Astrocyte of the spinal cord (primary cell): ENCODE measurements around the gene TEAD2.

ENCODE experiments used
- DNase-seq: peaks from one replicate; pipeline ENCODE4 v3.0.0; 2011; ENCODE audit warnings: low read depth, low spot score
- H3K4me3 ChIP-seq: 2 replicates; pipeline ENCODE4 v1.5.1; 2011; ENCODE audit warnings: low read depth, mild to moderate bottlenecking, low read length, moderate library complexity
- in situ Hi-C: cut with HindIII; loops from 2 replicates; pipeline ENCODE4 v1.10.0; 2017; ENCODE audit warnings: low sequenced_read_pairs
- TF ChIP-seq, protein P1 (sequence below): IDR thresholded peaks from 2 replicates; pipeline ENCODE4 v1.5.1; 2012; ENCODE audit warnings: low read depth, mild to moderate bottlenecking, low read length, inconsistent platforms

Gene TEAD2

DNA sequence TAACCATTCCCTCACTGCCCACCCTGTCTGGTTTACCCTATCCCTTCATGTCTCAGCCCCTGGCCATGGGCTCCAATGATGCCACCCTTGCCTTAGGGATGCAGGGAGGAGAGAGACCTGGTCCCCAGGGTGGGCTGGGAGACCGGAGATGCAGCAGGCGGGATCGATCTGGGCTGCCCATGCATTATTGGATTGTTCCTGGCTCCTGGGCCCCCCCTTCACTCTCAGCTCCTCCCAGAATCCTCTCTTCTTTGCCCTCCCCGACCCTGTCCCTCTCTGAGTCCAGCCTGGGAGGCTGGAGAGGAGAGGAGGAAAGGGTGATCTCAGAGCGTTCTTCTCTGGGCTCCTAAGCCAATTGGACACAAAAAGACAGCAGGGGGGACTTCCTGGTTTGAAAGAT, 31.7 kb upstream of the TEAD2 start:
- TF ChIP-seq, protein P1, sequence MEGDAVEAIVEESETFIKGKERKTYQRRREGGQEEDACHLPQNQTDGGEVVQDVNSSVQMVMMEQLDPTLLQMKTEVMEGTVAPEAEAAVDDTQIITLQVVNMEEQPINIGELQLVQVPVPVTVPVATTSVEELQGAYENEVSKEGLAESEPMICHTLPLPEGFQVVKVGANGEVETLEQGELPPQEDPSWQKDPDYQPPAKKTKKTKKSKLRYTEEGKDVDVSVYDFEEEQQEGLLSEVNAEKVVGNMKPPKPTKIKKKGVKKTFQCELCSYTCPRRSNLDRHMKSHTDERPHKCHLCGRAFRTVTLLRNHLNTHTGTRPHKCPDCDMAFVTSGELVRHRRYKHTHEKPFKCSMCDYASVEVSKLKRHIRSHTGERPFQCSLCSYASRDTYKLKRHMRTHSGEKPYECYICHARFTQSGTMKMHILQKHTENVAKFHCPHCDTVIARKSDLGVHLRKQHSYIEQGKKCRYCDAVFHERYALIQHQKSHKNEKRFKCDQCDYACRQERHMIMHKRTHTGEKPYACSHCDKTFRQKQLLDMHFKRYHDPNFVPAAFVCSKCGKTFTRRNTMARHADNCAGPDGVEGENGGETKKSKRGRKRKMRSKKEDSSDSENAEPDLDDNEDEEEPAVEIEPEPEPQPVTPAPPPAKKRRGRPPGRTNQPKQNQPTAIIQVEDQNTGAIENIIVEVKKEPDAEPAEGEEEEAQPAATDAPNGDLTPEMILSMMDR: no peak
- in situ Hi-C loops: no loop called here

DNA sequence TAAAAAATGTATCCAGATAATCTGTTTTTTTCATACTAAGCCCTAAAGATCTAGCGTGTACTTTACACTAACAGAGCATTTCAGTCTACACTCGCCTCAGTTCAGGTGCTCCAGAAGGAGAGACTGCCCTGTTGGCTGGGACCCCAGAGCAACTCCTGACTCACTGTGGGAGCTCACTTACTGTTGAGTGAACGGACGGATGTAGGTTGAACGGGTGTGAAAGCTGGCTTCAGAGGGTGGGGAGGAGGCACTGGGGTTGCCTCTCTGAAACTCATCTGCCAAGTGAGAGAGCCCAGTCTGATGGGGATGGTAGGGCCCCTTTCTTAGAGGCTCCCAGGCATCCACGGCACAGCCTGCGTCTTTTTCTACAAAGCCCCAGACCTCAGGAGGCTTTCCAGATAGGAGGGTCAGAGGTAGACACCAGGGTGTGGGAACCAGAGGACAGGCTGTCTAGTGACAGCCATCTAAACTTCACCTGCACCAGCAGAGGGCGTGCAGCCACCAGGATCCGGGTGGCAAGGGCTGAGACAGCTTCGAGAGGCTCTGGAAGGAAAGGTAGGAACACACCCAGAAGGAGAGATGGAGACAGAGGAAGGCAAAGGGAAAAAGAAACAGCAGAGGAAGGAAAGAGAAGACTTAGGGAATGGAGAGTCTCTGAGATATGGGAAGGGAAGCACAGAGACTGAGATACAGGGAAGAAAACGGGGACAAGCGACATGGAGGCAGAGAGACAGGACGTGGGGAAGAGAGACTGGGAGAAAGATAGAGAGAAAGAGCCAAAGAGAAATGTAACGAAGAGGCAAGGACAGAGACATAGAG, 29.6 kb upstream of the TEAD2 start:
- TF ChIP-seq, protein P1: peak; percentile 86
- H3K4me3 ChIP-seq: no peak overlapping the region
- in situ Hi-C loops: no loop called here
- peak; percentile 67 for DNase-seq

More for the DNA sequence above, 31.7 kb upstream of the TEAD2 start:
- no peak overlapping the region for H3K4me3 ChIP-seq
- DNase-seq: no peak

DNA sequence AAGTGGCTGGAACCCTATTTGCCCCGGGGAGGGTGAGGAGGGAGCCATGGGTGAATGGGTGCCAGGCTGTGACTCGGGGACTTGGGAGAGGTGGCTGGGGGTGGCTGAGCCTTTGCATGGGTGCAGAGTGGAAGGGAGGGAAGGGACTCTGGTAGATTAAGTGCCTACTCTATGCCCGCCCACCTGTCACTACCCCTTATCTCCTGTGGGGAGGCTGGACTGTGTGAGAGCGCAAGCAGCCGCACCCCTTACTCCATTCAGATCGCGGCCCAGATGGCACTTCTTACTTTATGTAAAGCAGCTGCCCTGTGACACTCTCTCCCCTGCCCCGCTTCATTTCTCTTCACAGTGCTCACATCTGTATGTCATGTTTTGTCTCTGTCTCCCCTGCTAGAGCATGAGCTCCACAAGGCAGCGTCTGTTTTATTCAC, 28.7 kb upstream of the TEAD2 start:
- H3K4me3 ChIP-seq: no peak overlapping the region
- DNase-seq: no peak
- TF ChIP-seq, protein P1: no peak
- in situ Hi-C loops: no loop called here

DNA sequence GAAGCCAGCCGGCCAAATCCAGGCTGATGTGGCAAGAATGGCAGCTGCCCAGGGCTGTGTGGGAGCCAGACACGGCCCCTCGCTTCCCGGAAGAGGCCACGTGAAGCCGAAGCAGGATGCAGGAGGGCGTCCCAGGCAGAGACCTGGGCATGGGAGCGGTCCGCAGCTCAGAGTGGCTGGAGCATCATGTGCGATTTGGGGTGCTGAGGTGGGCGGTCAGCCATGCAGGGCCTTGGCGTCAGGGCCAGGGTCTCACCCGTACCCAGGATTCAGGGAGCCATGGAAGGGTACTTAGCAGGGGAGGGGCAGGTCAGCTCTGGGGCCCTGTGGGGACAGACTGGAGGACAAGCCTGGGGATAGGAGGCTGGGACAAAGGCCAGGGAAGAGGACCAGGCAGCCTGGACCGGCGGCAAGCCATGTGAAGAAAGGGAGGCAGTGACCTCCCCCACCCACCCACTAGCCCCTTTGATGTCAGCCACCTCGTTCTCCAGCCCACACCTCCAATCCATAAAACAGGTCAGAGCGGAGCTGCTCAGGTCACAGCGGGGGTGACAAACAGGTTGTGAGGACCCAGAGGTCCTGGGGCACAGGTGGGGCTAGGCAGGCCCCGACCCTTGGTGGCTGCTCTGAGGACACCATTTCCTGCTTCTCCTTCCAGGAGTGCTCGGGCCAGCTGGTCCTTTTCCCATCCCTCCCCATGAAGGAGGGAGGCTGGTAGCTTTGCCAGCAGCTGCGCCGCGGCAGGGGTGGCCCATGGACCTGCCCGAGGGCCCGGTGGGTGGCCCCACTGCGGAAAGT, 28.1 kb upstream of the TEAD2 start:
- in situ Hi-C loops: no loop called here
- TF ChIP-seq, protein P1: no peak
- DNase-seq: no peak
- no peak overlapping the region for H3K4me3 ChIP-seq

DNA sequence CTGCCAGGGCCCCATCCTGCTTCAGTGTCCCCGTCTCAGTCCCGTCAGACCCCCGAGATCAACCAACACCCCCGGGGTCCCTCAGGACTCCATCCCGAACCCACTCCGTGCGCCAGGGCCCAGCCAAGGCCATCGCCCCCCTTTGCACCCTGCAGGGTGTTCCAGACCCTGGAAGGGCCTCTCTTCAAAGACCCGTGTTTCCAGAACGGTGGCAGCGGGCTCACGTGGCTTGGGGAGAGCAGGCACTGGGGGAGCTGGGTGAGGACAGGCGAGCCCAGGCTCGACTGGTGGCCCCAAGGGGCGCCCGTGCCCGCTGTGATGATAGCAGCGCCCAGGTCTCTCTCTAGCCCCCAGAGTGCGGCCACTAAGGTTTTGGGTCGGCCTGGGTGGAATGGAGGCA, 27.2 kb upstream of the TEAD2 start:
- TF ChIP-seq, protein P1: no peak
- DNase-seq: no peak
- H3K4me3 ChIP-seq: no peak overlapping the region
- in situ Hi-C loops: no loop called here

DNA sequence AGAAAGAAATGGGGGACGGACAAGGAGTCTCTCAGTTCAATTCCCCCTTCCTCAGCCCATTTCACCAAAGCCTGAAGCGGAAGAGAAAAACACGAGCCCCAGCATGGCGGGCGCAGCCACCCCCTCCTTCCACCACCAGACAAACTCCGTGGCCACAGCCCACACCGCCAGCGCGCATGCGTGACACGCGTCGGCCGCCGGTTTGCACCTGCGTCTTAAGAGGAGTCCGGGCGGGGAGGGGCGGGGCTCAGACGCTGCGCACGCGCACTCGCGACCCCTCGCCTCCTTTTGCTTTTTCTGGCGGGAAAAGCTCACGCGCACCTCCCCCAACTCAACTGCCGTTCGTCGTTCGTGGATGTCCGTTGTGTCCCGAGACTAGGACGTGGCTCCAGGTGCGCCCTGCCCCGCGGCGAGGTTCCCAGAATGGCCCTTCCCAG, 25.7 kb upstream of the TEAD2 start, which contains the start of gene KASH5:
KASH5 (plus strand) TSS at position 314 of the 437 bp plus-strand sequence. CDS start 2,635 bp downstream, outside the sequence.
- in situ Hi-C loops: no loop called here
- TF ChIP-seq, protein P1: no peak
- H3K4me3 ChIP-seq: no peak within 1 kb of the TSS
- DNase-seq: peak; percentile 57
